GM21825 (cell line): Measurements from ENCODE around the gene UBIAD1.
"Not testable (repeated sequence)": the region's sequence is repeated elsewhere in the genome, so short reads cannot be mapped to it uniquely, and the experiment has no call there.

Experiments used
- ATAC-seq: cut with Tn5 transposase; IDR thresholded peaks from one replicate; pipeline ENCODE4 v1.9.1; 2021; ENCODE audit warnings: mild to moderate bottlenecking, moderate library complexity; ENCODE audit not compliant: unreplicated experiment

Gene UBIAD1

GRCh38 chr1:11279152-11279551 lies 6.2 kb downstream of the UBIAD1 start:
- no peak for ATAC-seq

- ATAC-seq, result no peak
Measured at GRCh38 chr1:11279630-11280029, 6.6 kb downstream of the UBIAD1 start.

- ATAC-seq, result peak; percentile 73
Measured at GRCh38 chr1:11280719-11281376, 7.8 kb downstream of the UBIAD1 start.

GRCh38 chr1:11281518-11282331 lies 8.7 kb downstream of the UBIAD1 start:
- no peak for ATAC-seq

GRCh38 chr1:11283151-11283550 lies 10.2 kb downstream of the UBIAD1 start:
- no peak for ATAC-seq

GRCh38 chr1:11284784-11285183 lies 11.8 kb downstream of the UBIAD1 start:
- no peak for ATAC-seq

GRCh38 chr1:11285883-11286734 lies 13.1 kb downstream of the UBIAD1 start:
- no peak for ATAC-seq

- no peak for ATAC-seq
Measured at GRCh38 chr1:11286735-11287410, 13.9 kb downstream of the UBIAD1 start.

- no peak for ATAC-seq
Measured at GRCh38 chr1:11289064-11289463, 16.1 kb downstream of the UBIAD1 start.

- ATAC-seq, result no peak
Measured at GRCh38 chr1:11291049-11291448, 18.1 kb downstream of the UBIAD1 start.

GRCh38 chr1:11293856-11294255 lies 20.9 kb downstream of the UBIAD1 start:
- no peak for ATAC-seq

- no peak for ATAC-seq
Measured at GRCh38 chr1:11294951-11295350, 22.0 kb downstream of the UBIAD1 start.

- ATAC-seq, result no peak
Measured at GRCh38 chr1:11295905-11296304, 22.9 kb downstream of the UBIAD1 start.

- not testable (repeated sequence) for ATAC-seq
Measured at GRCh38 chr1:11297774-11298173, 24.8 kb downstream of the UBIAD1 start.

GRCh38 chr1:11298390-11299224 lies 25.6 kb downstream of the UBIAD1 start:
- no peak for ATAC-seq

- ATAC-seq, result no peak
Measured at GRCh38 chr1:11299225-11299574, 26.2 kb downstream of the UBIAD1 start.

- ATAC-seq, result no peak
Measured at GRCh38 chr1:11301601-11302000, 28.6 kb downstream of the UBIAD1 start.

- no peak for ATAC-seq
Measured at GRCh38 chr1:11302366-11302765, 29.4 kb downstream of the UBIAD1 start.

GRCh38 chr1:11305516-11305915 lies 32.5 kb downstream of the UBIAD1 start:
- ATAC-seq, result not testable (repeated sequence)

- ATAC-seq, result no peak
Measured at GRCh38 chr1:11307852-11308251, 34.9 kb downstream of the UBIAD1 start.
